GM10248 (cell line): ENCODE measurements around the gene NPSR1.

Source experiments
- CTCF ChIA-PET: fragments of 300-600 bp; sonication (Branson Sonifier 250); formaldehyde crosslinking; extraction: SDS; loops from one replicate; lab custom pipeline; 2021; ENCODE audit warnings: antibody characterized with exemption; lab: Yijun Ruan, JAX
- POLR2A ChIA-PET: fragments of 350-650 bp; sonication (Branson Sonifier 250); formaldehyde crosslinking; extraction: SDS; loops from one replicate; lab custom pipeline; 2020; ENCODE audit warnings: antibody characterized with exemption; lab: Yijun Ruan, JAX
- DNase-seq: peaks from one replicate; pipeline ENCODE4 v3.0.0; 2012; ENCODE audit errors: extremely low spot score
- CTCF ChIP-seq: IDR thresholded peaks from 2 replicates; pipeline ENCODE4 v1.5.1; 2012; ENCODE audit warnings: mild to moderate bottlenecking, low read depth; ENCODE audit errors: extremely low read depth, missing control alignments, control extremely low read depth

The NPSR1 gene

GRCh38 chr7:34758111-34758601 lies 100.1 kb downstream of the NPSR1 start:
- CTCF ChIA-PET, result no interaction called here
- POLR2A ChIA-PET, result no interaction called here
- no peak for DNase-seq

GRCh38 chr7:34759477-34760125 lies 101.6 kb downstream of the NPSR1 start:
- TF ChIP-seq CTCF, result peak; percentile 42
- CTCF ChIA-PET, result interaction anchor here (1.1 to 1.4 kb wide), 4 partner anchors 20 to 761 kb away, joined by 3 to 5 read pairs (median 3); no protein-coding TSS in a partner anchor
- POLR2A ChIA-PET, result no interaction called here
- no peak for DNase-seq

More at GRCh38 chr7:34758111-34758601, 100.1 kb downstream of the NPSR1 start:
- TF ChIP-seq CTCF, result no peak

GRCh38 chr7:34760271-34760670 lies 102.3 kb downstream of the NPSR1 start:
- no peak for DNase-seq
- ChIA-PET CTCF (interaction anchor here (0.8 to 1.4 kb wide), 7 partner anchors 12 to 760 kb away, joined by 3 to 5 read pairs (median 3); no protein-coding TSS in a partner anchor), POLR2A (no interaction called here)
- TF ChIP-seq CTCF, result no peak

GRCh38 chr7:34761206-34761605 lies 103.2 kb downstream of the NPSR1 start:
- CTCF ChIA-PET, result interaction anchor here (0.8 to 1.3 kb wide), 3 partner anchors 13 to 26 kb away, joined by 3 read pairs; no protein-coding TSS in a partner anchor
- no peak for TF ChIP-seq CTCF
- DNase-seq, result no peak
- POLR2A ChIA-PET, result no interaction called here

GRCh38 chr7:34761627-34762026 lies 103.6 kb downstream of the NPSR1 start:
- TF ChIP-seq CTCF, result no peak
- DNase-seq, result no peak
- POLR2A ChIA-PET, result no interaction called here
- CTCF ChIA-PET, result interaction anchor here (1.1 kb wide), 1 partner anchor 26 kb away, joined by 3 read pairs; no protein-coding TSS in a partner anchor

GRCh38 chr7:34762764-34763163 lies 104.7 kb downstream of the NPSR1 start:
- POLR2A ChIA-PET, result no interaction called here
- TF ChIP-seq CTCF, result no peak
- CTCF ChIA-PET, result interaction anchor here (1.5 kb wide), 1 partner anchor 11 kb away, joined by 7 read pairs; no protein-coding TSS in a partner anchor

More at GRCh38 chr7:34762764-34763163, 104.7 kb downstream of the NPSR1 start:
- no peak for DNase-seq
